B cell (primary cell): ENCODE results near the gene ACAP2. TPM values are rescaled to one million over a fixed set of nuclear protein-coding genes. Genes with fewer than 3 reads are reported as not detected.

Experiments used
- ATAC-seq: fragments of 200-7000 bp; cut with Tn5 transposase; one replicate; pipeline ENCODE4 v1.10.0; 2021; ENCODE audit warnings: low read depth, mild to moderate bottlenecking, moderate number of reproducible peaks, moderate library complexity
- CTCF ChIA-PET: fragments of 350-600 bp; sonication (Branson Sonifier 250); formaldehyde crosslinking; loops from one replicate; lab custom pipeline; 2021; ENCODE audit warnings: antibody characterized with exemption, inconsistent platforms; lab: Charles Lee
- POLR2A ChIA-PET: fragments of 350-600 bp; sonication (Branson Sonifier 250); formaldehyde crosslinking; loops from one replicate; lab custom pipeline; 2021; ENCODE audit warnings: antibody characterized with exemption; lab: Charles Lee
- DNase-seq: peaks from one replicate; pipeline ENCODE4 v3.0.0; 2013
- H2AFZ ChIP-seq: 2 replicates; pipeline ENCODE4 v1.6.1; 2012; ENCODE audit warnings: mild to moderate bottlenecking, low read depth, low read length; ENCODE audit not compliant: insufficient read depth, poor library complexity, severe bottlenecking
- H3K27ac ChIP-seq, 2 donors: 1 replicate in 1 of 2; 2 replicates in 1 of 2; pipeline ENCODE4 v1.5.1; 2012 to 2013; ENCODE audit warnings: low read length in 2 of 2, mild to moderate bottlenecking in 2 of 2, moderate library complexity in 1 of 2
- H3K27me3 ChIP-seq, 4 experiments: fragments of 200-600 bp in 1 of 4; sonication (generic) in 1 of 4; replicated peaks in 1 of 4; 1 replicate in 2 of 4; 2 replicates in 2 of 4; pipeline versions ENCODE4 v1.6.1 to v1.7.0; 2013 to 2016; ENCODE audit warnings: low read length in 3 of 4, mild to moderate bottlenecking in 2 of 4, mixed read lengths in 1 of 4, moderate library complexity in 1 of 4; ENCODE audit not compliant: insufficient read depth in 4 of 4, control insufficient read depth in 3 of 4; ENCODE audit errors: control extremely low read depth in 1 of 4
- H3K36me3 ChIP-seq, 2 experiments: replicated peaks in 1 of 2; 1 replicate in 1 of 2; 2 replicates in 1 of 2; pipeline versions ENCODE4 v1.6.1 to v1.7.1; 2013; ENCODE audit warnings: low read length in 1 of 2; ENCODE audit not compliant: insufficient read depth in 2 of 2, control insufficient read depth in 1 of 2; ENCODE audit errors: control extremely low read depth in 1 of 2, extremely low read depth in 1 of 2
- H3K4me1 ChIP-seq, 2 donors: fragments of 200-600 bp in 1 of 2; sonication (generic) in 1 of 2; 1 replicate in 1 of 2; 2 replicates in 1 of 2; pipeline versions ENCODE4 v1.5.1 to v1.6.1; 2013 to 2017; ENCODE audit warnings: low read length in 2 of 2; ENCODE audit not compliant: control insufficient read depth in 2 of 2, insufficient read depth in 2 of 2
- H3K4me2 ChIP-seq: replicated peaks from 2 replicates; pipeline ENCODE3; 2012; ENCODE audit warnings: mild to moderate bottlenecking, low read depth, low read length; ENCODE audit not compliant: poor library complexity, severe bottlenecking
- H3K4me3 ChIP-seq, 5 experiments: fragments of 200-600 bp in 1 of 5; sonication (generic) in 1 of 5; 1 replicate in 3 of 5; 2 replicates in 2 of 5; pipeline versions ENCODE4 v1.5.1 to v1.7.0; 2011 to 2016; ENCODE audit warnings: low read length in 4 of 5, mild to moderate bottlenecking in 4 of 5, low read depth in 2 of 5, control low read depth in 1 of 5, moderate library complexity in 1 of 5; ENCODE audit not compliant: insufficient read depth in 1 of 5; ENCODE audit errors: control extremely low read depth in 1 of 5, extremely low read depth in 1 of 5
- H3K79me2 ChIP-seq: fragments of 200-600 bp; sonication (generic); one replicate; pipeline ENCODE4 v1.6.0; 2016; ENCODE audit warnings: low read length; ENCODE audit not compliant: control insufficient read depth, insufficient read depth
- H3K9ac ChIP-seq: fragments of 200-600 bp; sonication (generic); 2 replicates; pipeline ENCODE4 v1.6.1; 2017; ENCODE audit warnings: mild to moderate bottlenecking, low read length, moderate library complexity
- H3K9me3 ChIP-seq, 3 donors: one replicate each; pipeline versions ENCODE4 v1.6.1 to v1.7.1; 2013; ENCODE audit warnings: low read length in 2 of 3; ENCODE audit not compliant: control insufficient read depth in 2 of 3, insufficient read depth in 1 of 3; ENCODE audit errors: control extremely low read depth in 1 of 3
- H4K20me1 ChIP-seq: 2 replicates; pipeline ENCODE4 v1.6.0; 2012; ENCODE audit warnings: mild to moderate bottlenecking, low read length; ENCODE audit not compliant: insufficient read depth, control insufficient read depth, poor library complexity, severe bottlenecking
- H3K27ac Mint-ChIP-seq: one replicate; pipeline ENCODE4 v1.8.0; 2021; ENCODE audit warnings: mixed read lengths
- H3K27me3 Mint-ChIP-seq: one replicate; pipeline ENCODE4 v1.8.0; 2021; ENCODE audit warnings: mixed read lengths
- H3K4me1 Mint-ChIP-seq: one replicate; pipeline ENCODE4 v1.8.0; 2021; ENCODE audit warnings: mixed read lengths
- H3K4me3 Mint-ChIP-seq: one replicate; pipeline ENCODE4 v1.8.0; 2021; ENCODE audit warnings: mixed read lengths
- H3K9me3 Mint-ChIP-seq: one replicate; pipeline ENCODE4 v1.8.0; 2022; ENCODE audit warnings: mixed read lengths; ENCODE audit not compliant: insufficient read depth
- EZH2 ChIP-seq: IDR thresholded peaks from 2 replicates; pipeline ENCODE4 v1.6.1; 2012; ENCODE audit warnings: borderline replicate concordance, low read depth, mild to moderate bottlenecking, moderate library complexity, low read length; ENCODE audit not compliant: insufficient read depth, poor library complexity, severe bottlenecking
- WGBS: methylation state at CpG from one replicate; pipeline ENCODE4 v1.1.5; 2013; ENCODE audit warnings: missing lambda C conversion rate; ENCODE audit not compliant: insufficient coverage; 5-methylcytosine and 5-hydroxymethylcytosine counted together
- intact Hi-C: fragments of 100-400 bp; cut with micrococcal nuclease; formaldehyde crosslinking; loops from one replicate; pipeline ENCODE4 v1.10.0; 2022
- polyA plus RNA-seq: library from polyadenylated mRNA; depleted of rRNA; stranded (reverse); fragments of >200 nt; gene quantifications from 2 replicates; pipeline ENCODE4 v1.2.3, GENCODE V29; 2012
- total RNA-seq, 2 donors: library from RNA; stranded (reverse); fragments of 120-200 nt in 1 of 2; gene quantifications; 1 replicate in 1 of 2; 2 replicates in 1 of 2; pipeline versions ENCODE4 v1.2.3 to v1.2.4, GENCODE V29; 2013 to 2022
- TF ChIP-seq, protein P1 (sequence below): fragments of 200-600 bp; IDR thresholded peaks from one replicate; pipeline ENCODE4 v1.8.0; 2022; ENCODE audit warnings: antibody characterized with exemption, mild to moderate bottlenecking

Gene ACAP2
- total and polyA plus RNA-seq, 2 donors (not counting 1 experiment from before 2014, with no cell fraction given): 18.6 to 113 TPM

DNA sequence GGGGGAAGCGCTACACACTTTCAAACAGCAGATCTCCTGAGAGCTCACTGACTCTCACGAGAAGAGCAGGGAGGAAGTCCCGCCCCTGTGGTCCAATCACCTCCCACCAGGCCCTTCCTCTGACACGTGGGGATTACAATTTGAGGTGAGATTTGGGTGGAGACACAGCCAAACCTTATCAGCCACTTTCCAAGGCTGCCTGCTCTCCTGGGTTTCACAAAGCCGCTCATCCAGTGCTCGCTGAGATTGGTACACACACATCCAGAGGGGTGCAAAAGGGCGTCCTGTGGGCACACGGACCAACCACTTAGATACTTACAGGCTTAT, 195.0 kb downstream of the ACAP2 start:
- H4K20me1 ChIP-seq: no peaks in the 10 kb centered on the region
- TF ChIP-seq, protein P1, sequence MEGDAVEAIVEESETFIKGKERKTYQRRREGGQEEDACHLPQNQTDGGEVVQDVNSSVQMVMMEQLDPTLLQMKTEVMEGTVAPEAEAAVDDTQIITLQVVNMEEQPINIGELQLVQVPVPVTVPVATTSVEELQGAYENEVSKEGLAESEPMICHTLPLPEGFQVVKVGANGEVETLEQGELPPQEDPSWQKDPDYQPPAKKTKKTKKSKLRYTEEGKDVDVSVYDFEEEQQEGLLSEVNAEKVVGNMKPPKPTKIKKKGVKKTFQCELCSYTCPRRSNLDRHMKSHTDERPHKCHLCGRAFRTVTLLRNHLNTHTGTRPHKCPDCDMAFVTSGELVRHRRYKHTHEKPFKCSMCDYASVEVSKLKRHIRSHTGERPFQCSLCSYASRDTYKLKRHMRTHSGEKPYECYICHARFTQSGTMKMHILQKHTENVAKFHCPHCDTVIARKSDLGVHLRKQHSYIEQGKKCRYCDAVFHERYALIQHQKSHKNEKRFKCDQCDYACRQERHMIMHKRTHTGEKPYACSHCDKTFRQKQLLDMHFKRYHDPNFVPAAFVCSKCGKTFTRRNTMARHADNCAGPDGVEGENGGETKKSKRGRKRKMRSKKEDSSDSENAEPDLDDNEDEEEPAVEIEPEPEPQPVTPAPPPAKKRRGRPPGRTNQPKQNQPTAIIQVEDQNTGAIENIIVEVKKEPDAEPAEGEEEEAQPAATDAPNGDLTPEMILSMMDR: no peak
- no peak for TF ChIP-seq EZH2
- CTCF ChIA-PET: interaction anchor here (1.3 kb wide), 1 partner anchor 26 kb away, joined by 3 read pairs; no protein-coding TSS in a partner anchor
- Mint-ChIP-seq H3K9me3 (no peaks in the 10 kb centered on the region), H3K27ac (no peak overlapping the region), H3K27me3 (no peaks in the 10 kb centered on the region), H3K4me1 (peaks cover 18% of the 10 kb centered on the region), H3K4me3 (no peak overlapping the region)
- POLR2A ChIA-PET: no interaction called here
- no peak overlapping the region for H3K9ac ChIP-seq
- H3K36me3 ChIP-seq: no peaks in the 10 kb centered on the region
- H2AFZ ChIP-seq: no peak overlapping the region
- no peaks in the 10 kb centered on the region for H3K79me2 ChIP-seq
- H3K27ac ChIP-seq: no peak overlapping the region
- H3K27me3 ChIP-seq: no peaks in the 10 kb centered on the region
- no peak for DNase-seq
- ATAC-seq: no peak
- peaks cover 8 to 11% of the 10 kb centered on the region in 2 donors for H3K4me1 ChIP-seq
- intact Hi-C loops: no loop called here
- WGBS: 94% methylated on average over 2 of the region's 8 CpGs
- peak overlapping the region in 1 of 5 experiments; percentile 6 for H3K4me3 ChIP-seq
- H3K4me2 ChIP-seq: no peak overlapping the region
- peaks cover 0 to 11% (median 0%) of the 10 kb centered on the region in 3 donors for H3K9me3 ChIP-seq

DNA sequence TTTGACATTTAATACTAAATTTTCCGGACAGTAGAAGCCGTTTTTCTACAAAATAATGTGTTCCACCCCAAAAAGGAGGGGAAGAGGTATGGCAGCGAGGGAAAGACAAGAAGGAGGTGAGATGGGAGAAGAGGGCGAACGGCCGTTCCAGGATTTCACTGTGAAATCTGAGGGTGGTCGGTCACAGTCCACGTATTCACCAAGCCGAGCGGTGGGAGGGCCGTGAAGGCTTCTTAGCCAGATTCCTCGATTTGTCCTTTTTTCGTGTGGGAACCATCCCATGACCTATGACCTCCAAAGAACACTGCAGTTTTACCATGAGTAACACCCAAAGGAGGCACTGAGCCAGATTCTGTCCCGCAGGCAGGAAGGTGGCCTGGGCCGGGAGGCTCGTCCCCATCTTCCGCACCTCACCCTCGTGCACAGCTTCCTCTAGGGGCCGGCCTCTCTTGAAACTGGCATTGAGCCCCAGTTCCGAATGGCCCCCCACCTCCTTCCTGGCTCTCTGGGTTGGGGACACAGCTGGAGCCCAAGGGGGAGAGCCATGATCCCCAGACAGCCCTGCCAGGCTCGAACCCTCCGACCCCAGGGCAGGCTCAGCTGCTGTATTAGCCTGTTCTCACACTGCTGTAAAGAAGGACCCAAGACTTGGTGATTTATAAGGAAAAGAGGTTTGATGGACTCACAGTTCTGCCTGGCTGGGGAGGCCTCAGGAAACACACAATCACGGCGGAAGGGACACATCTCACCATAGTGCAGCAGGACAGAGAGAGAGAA, 195.5 kb downstream of the ACAP2 start:
- H3K4me1 ChIP-seq: peaks cover 8 to 11% of the 10 kb centered on the region in 2 donors
- no peak overlapping the region for H2AFZ ChIP-seq
- peaks cover 0 to 11% (median 0%) of the 10 kb centered on the region in 3 donors for H3K9me3 ChIP-seq
- Mint-ChIP-seq H3K9me3 (no peaks in the 10 kb centered on the region), H3K4me1 (peaks cover 13% of the 10 kb centered on the region), H3K27ac (no peak overlapping the region), H3K4me3 (no peak overlapping the region), H3K27me3 (no peaks in the 10 kb centered on the region)
- ATAC-seq (no peak), DNase-seq (no peak)
- no peaks in the 10 kb centered on the region for H4K20me1 ChIP-seq
- no peak overlapping the region for H3K27ac ChIP-seq
- H3K79me2 ChIP-seq: no peaks in the 10 kb centered on the region
- H3K27me3 ChIP-seq: no peaks in the 10 kb centered on the region
- TF ChIP-seq, protein P1: no peak
- TF ChIP-seq EZH2: no peak
- no peak overlapping the region for H3K9ac ChIP-seq
- no peaks in the 10 kb centered on the region for H3K36me3 ChIP-seq
- no peak overlapping the region for H3K4me2 ChIP-seq
- peak overlapping the region in 1 of 5 experiments; percentile 6 for H3K4me3 ChIP-seq
- ChIA-PET POLR2A (no interaction called here), CTCF (interaction anchor here (1.3 kb wide), 1 partner anchor 25 kb away, joined by 3 read pairs; no protein-coding TSS in a partner anchor)
- intact Hi-C loops: no loop called here
- WGBS: 86% methylated on average over 22 of the region's 24 CpGs
